Testis (tissue), 3 donors: ENCODE data around the gene PIM2. TPM values are rescaled to one million over a fixed set of nuclear protein-coding genes. Genes with fewer than 3 reads are reported as not detected.

Experiments used
- DNase-seq: peaks from one replicate; pipeline ENCODE4 v3.0.0-alpha.2; 2019
- H3K27ac ChIP-seq, 2 donors: fragments of 200-600 bp; sonication (generic); one replicate each; pipeline ENCODE4 v1.5.1; 2019
- H3K27me3 ChIP-seq: fragments of 200-600 bp; sonication (generic); one replicate; pipeline ENCODE4 v1.5.1; 2019
- H3K36me3 ChIP-seq: fragments of 200-600 bp; sonication (generic); one replicate; pipeline ENCODE4 v1.5.1; 2017; ENCODE audit warnings: low read depth; ENCODE audit errors: missing control alignments
- H3K4me1 ChIP-seq: fragments of 200-600 bp; sonication (generic); one replicate; pipeline ENCODE4 v1.5.1; 2019
- H3K4me3 ChIP-seq, 2 donors: fragments of 200-600 bp; sonication (generic); one replicate each; pipeline ENCODE4 v1.5.1; 2017 to 2019
- H3K9me3 ChIP-seq: fragments of 200-600 bp; sonication (generic); one replicate; pipeline ENCODE4 v1.5.1; 2017
- POLR2A ChIP-seq: fragments of 450-650 bp; IDR thresholded peaks from one replicate; pipeline ENCODE4 v1.6.1; 2017; ENCODE audit warnings: antibody characterized with exemption, mild to moderate bottlenecking, moderate library complexity
- WGBS, 2 donors: methylation state at CpG; one replicate each; pipeline ENCODE4 v1.1.5; 2018; 5-methylcytosine and 5-hydroxymethylcytosine counted together
- intact Hi-C: fragments of 100-400 bp; cut with DNase I; formaldehyde crosslinking; loops from one replicate; pipeline ENCODE4 v1.15.1; 2023; ENCODE audit warnings: low total_unique reads
- polyA plus RNA-seq: library from polyadenylated mRNA; stranded (reverse); fragments of 350-450 nt; fragmentation: Illumina TruSeq; extraction: RNeasy Lipid Tissue Mini Kit (QIAGEN cat#74804); gene quantifications from one replicate; pipeline ENCODE4 v1.2.3, GENCODE V29; 2014; ENCODE audit warnings: low read depth, low replicate concordance; ENCODE audit not compliant: insufficient read depth
- total RNA-seq, 2 donors: library from RNA; depleted of rRNA; stranded (reverse); fragments of >200 nt; gene quantifications; one replicate each; pipeline ENCODE4 v1.2.3, GENCODE V29; 2016
- TF ChIP-seq, protein P1 (sequence below), 3 experiments: fragments of 450-650 bp in 2 of 3; fragments of 200-600 bp in 1 of 3; sonication (generic) in 1 of 3; IDR thresholded peaks; one replicate each; pipeline ENCODE4 v1.5.1; 2016 to 2019; ENCODE audit warnings: antibody characterized with exemption in 3 of 3, mild to moderate bottlenecking in 2 of 3, moderate library complexity in 1 of 3

The PIM2 gene
- total and polyA plus RNA-seq, 3 donors from 2014 or later, result 20.6 to 23.0 (median 21.5) TPM

DNA sequence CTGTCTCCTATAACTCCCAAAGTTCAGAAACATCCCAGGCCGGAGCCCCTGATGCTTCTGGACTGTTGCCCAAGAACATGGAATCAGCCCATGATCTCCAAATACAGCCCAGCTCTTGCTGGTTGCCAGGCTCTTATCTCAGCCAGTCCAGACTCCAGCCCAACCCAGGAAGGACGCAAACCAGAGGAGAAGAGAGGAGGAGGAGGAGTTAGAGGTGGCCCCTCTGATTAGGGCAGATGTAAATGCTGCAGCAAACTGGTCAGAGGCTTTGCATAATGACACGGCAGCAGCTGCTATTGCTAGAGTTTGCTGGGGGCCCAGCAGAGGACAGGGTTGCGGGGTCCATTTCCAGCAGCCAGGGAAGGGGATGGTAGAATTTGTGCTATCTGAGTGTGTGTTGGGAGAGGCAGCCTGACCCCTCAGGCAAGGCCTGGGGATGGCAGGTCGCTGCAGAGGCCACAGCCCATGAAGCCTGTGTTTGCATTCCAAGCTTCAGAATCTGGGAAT is 42.8 kb upstream of the PIM2 start:
- Histone ChIP-seq H3K36me3 (no peaks in the 10 kb centered on the region), H3K9me3 (no peaks in the 10 kb centered on the region), H3K27me3 (no peaks in the 10 kb centered on the region), H3K27ac (peak overlapping the region in 1 of 2 donors; percentile 59), H3K4me1 (peaks cover 11% of the 10 kb centered on the region), H3K4me3 (no peak overlapping the region)
- 19 to 45% methylated on average over 2 to 4 of the region's 5 CpGs for WGBS, 2 donors
- peak; percentile 59 for DNase-seq
- intact Hi-C loops, result loop anchor here (10.0 kb wide), 1 partner anchor 63 kb away; no protein-coding TSS in a partner anchor
- TF ChIP-seq, protein P1, sequence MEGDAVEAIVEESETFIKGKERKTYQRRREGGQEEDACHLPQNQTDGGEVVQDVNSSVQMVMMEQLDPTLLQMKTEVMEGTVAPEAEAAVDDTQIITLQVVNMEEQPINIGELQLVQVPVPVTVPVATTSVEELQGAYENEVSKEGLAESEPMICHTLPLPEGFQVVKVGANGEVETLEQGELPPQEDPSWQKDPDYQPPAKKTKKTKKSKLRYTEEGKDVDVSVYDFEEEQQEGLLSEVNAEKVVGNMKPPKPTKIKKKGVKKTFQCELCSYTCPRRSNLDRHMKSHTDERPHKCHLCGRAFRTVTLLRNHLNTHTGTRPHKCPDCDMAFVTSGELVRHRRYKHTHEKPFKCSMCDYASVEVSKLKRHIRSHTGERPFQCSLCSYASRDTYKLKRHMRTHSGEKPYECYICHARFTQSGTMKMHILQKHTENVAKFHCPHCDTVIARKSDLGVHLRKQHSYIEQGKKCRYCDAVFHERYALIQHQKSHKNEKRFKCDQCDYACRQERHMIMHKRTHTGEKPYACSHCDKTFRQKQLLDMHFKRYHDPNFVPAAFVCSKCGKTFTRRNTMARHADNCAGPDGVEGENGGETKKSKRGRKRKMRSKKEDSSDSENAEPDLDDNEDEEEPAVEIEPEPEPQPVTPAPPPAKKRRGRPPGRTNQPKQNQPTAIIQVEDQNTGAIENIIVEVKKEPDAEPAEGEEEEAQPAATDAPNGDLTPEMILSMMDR (IDR thresholded peaks at IDR 0.05), result no peak
- no peak for TF ChIP-seq POLR2A

DNA sequence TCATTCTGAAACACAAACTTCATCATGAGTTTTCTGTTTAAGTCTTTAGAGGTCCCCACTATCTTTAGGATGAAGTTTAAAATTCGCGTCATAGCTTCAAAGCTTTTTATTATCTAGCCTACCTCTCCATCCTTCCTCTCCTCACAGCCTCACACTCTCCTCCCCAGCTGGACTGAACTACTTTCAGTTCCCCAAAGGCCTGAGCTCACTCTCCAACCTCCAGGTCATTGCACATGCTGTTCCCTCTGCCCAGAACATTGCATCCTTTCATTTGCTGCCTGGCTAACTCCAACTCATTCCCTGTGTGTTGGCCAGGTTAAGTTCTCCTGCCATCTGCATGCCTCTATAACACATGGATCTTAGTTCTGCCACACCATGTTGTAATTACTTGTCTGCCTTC is 41.5 kb upstream of the PIM2 start:
- Histone ChIP-seq H3K36me3 (no peaks in the 10 kb centered on the region), H3K4me1 (peaks cover 11% of the 10 kb centered on the region), H3K27ac (peak overlapping the region in 1 of 2 donors; percentile 95), H3K9me3 (no peaks in the 10 kb centered on the region), H3K27me3 (no peaks in the 10 kb centered on the region), H3K4me3 (no peak overlapping the region)
- WGBS, 2 donors, result 48 to 60% methylated on average over 2 of the region's 2 CpGs
- no peak for DNase-seq
- no peak for TF ChIP-seq POLR2A
- TF ChIP-seq, protein P1 (IDR thresholded peaks at IDR 0.05), result no peak
- intact Hi-C loops, result loop anchor here (10.0 kb wide), 1 partner anchor 65 kb away; no protein-coding TSS in a partner anchor

DNA sequence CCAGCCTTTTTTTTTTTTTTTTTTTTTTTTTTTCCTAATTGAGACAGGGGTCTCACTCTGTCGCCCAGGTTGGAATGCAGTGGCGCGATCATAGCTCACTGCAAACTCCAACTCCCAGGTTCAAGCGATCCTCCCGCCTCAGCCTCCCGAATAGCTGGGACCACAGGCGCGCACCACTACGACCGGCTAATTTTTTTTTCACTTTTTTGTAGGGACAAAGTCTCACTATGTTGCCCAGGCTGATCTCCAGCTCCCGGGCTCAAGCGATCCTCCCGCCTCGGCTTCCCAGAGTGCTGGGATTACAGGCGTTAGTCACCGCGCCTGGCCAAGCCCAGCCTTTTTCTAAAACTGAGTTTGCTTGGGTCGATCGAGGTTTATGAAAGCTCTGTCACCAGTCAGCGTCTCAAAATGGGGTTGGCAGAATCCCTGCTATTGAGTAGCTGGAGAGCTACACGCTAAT is 39.8 kb upstream of the PIM2 start:
- intact Hi-C loops, result no loop called here
- WGBS, 2 donors, result 0 to 2% methylated on average over 18 to 20 of the region's 21 CpGs
- H3K36me3 ChIP-seq, result no peaks in the 10 kb centered on the region
- no peaks in the 10 kb centered on the region for H3K9me3 ChIP-seq
- H3K4me3 ChIP-seq, result peak overlapping the region; percentile 36 to 67
- H3K4me1 ChIP-seq, result peaks cover 11% of the 10 kb centered on the region
- TF ChIP-seq POLR2A, result no peak
- no peak for DNase-seq
- no peaks in the 10 kb centered on the region for H3K27me3 ChIP-seq
- H3K27ac ChIP-seq, result peak overlapping the region; percentile 91 to 95

DNA sequence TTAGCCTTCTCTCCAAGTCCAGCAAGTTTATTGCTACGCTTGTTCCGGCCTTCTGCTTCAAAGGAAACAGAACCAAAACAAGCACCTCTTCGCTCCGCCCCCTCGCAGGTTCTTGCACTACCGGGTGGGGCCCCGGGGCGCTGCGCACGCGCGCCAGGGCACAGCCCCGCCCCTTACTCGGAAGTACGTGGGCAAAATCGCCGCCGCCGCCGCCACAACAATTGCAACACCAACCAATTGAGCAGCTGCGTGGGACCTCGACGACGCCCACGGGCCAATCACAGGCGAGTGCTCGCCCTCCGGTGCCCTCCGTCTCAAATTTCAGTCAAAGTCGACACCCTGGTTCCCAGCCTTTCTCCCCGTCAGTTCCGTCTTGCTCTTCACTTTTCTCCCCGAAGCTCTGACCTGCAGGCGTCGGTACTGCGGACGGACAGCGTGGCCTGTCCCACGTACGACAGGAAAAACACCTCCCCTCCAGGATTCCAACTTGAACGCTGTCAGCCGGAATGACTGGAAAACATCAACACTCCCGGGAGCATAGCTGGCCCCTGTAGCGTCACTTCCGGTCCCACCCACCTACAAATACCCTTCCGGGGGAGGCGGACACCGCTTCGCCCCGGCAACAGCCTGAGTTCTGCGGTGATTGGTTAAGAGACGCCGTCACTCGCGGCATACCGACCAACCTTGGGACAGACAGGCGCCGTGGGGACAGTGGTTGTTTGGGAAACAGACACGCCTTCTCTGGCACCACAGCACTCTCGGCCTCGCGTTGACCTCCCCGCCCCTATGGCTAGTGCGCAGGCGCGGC is 39.2 kb upstream of the PIM2 start:
- Histone ChIP-seq H3K9me3 (no peaks in the 10 kb centered on the region), H3K36me3 (no peaks in the 10 kb centered on the region), H3K27ac (peak overlapping the region; percentile 91 to 95), H3K27me3 (no peaks in the 10 kb centered on the region), H3K4me3 (peak overlapping the region; percentile 64 to 67), H3K4me1 (peaks cover 11% of the 10 kb centered on the region)
- peak; percentile 97 for DNase-seq
- intact Hi-C loops, result no loop called here
- TF ChIP-seq, protein P1 (IDR thresholded peaks at IDR 0.05), result no peak
- no peak for TF ChIP-seq POLR2A
- 0% methylated on average over 22 of the region's 66 CpGs for WGBS, 2 donors

DNA sequence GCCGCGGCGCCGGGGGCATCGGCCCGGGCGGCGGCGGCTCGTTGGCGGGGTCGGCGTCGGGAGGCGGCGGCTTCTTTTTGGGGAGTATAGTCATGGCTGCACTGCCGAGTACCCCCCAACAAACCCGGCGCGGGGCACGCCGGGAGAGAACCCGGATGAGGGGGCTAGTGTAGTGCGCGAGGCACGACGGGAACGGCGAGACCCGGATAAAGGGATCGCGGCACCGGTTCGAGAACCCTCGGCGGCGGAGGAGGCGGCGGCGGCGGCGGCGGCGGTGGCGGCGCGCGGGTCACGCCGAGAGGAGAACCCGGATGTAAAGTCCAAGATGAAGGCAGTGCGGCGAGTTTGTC is 38.6 kb upstream of the PIM2 start, which contains the start of gene OTUD5:
Gene OTUD5, minus strand, starts transcription at position 131 of the 350 bp plus-strand sequence. Its CDS starts 37 bp downstream, at position 94.
- Histone ChIP-seq H3K9me3 (no peaks in the 10 kb centered on the region), H3K36me3 (no peaks in the 10 kb centered on the region), H3K4me3 (peak within 1 kb of the TSS; percentile 64 to 67), H3K27me3 (no peaks in the 10 kb centered on the region), H3K27ac (peak within 1 kb of the TSS; percentile 91 to 95), H3K4me1 (peaks cover 11% of the 10 kb centered on the region)
- 0% methylated on average over 15 to 30 of the region's 53 CpGs for WGBS, 2 donors
- intact Hi-C loops, result no loop called here
- DNase-seq, result peak; percentile 78
- TF ChIP-seq, protein P1 (IDR thresholded peaks at IDR 0.05), result no peak
- TF ChIP-seq POLR2A, result no peak
